Renal cortical epithelial cell (primary cell): ENCODE results near the gene EEA1. TPM values are rescaled to one million over a fixed set of nuclear protein-coding genes. Genes with fewer than 3 reads are reported as not detected.
"Not testable (repeated sequence)": the region's sequence is repeated elsewhere in the genome, so short reads cannot be mapped to it uniquely, and the experiment has no call there.

Source experiments
- DNase-seq: peaks from one replicate; pipeline ENCODE4 v3.0.0-alpha.2; 2011; ENCODE audit warnings: low read depth
- total RNA-seq: library from RNA; depleted of rRNA; stranded (reverse); fragments of >200 nt; gene quantifications from 2 replicates; pipeline ENCODE4 v1.2.3, GENCODE V29; 2014

Gene EEA1
- total RNA-seq, result 13.9 and 43.4 TPM in 2 replicates

DNA sequence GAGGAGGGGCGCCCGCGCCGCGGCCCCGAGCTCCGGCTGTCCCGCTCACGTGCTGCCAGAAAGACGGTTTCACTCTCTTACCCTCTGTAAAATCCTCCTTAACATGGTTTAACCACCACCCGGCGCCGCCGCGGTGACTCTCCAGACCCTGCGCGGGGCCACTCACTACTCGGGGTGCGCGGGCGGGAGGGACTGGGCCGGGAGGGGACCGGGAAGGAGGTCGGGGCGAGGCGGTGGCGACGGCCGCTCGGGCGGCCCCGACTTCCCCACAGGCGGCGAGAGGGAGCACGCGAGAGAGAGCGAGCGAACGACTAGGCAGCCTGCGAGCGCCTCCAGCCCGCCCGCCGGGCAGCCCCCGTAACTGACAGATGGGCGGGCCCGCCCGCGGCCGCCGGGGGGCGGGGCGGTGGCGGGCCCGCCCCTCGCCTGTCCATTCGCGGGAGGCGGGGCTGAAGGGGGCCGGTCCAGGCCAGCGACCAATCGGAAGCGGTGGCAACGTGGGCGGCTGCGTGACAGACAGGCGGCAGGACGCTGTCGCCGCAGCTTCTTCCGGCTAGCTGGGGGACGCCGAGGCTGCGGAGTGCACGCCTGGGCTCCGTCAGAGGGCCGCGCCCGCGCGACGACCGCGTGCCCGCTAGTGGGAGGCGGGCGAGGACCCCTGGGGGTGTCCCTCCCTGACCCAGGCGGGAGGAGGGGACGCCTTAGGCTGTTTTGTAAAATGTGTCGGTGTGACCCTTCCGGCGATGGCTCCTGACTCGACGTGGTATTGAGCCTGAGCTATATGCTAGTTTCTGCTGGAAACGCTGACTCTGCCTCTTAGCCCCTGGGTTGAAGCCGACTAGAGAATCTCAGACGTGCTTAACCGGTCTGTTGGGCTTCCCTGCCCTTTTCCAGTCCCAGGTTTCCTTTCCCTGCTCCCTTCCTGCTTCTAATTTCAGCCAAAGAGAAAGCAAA, at the start of gene EEA1:
Gene EEA1 (minus strand): TSS at position 334 of the 954 bp plus-strand sequence. CDS start 229 bp downstream, at position 105.
- peak; percentile 85 for DNase-seq

DNA sequence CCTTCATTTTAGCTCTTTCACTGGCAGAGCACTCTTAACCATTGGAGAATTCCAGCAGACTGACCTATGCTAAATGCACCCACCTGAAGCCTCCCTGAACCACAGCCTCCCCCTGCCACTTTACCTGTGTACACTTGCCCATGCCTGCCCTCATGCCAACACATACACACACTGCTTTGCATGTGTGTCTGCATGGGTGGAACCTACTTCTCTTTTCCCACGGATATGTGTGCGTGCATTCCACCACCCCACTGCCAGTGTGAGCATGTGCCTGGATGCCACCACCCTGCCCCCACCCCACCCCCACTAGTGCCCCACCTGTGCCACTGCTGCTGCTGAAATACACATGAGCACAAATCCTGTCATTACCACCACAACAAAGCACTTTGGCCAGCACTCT, 49.5 kb upstream of the EEA1 start:
- DNase-seq, result no peak

DNA sequence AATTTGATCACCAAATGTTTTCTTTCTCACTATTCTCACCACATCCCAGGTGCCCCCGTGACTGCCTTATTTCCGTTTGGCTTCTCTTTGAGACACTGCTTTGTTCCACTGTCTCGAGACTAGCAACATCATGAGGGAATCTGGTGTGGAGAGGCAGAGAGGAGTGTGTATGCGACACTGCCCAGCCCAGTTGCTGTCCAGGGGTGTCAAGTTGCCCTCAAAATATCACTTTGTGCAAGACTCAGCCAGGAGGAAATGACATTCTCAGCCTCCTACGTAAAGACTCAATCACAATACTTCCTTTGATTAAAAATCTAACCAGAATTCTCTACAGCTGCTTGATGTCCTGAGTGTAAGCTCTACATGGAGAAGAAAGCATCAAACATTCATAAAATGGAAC, 48.2 kb upstream of the EEA1 start:
- no peak for DNase-seq

DNA sequence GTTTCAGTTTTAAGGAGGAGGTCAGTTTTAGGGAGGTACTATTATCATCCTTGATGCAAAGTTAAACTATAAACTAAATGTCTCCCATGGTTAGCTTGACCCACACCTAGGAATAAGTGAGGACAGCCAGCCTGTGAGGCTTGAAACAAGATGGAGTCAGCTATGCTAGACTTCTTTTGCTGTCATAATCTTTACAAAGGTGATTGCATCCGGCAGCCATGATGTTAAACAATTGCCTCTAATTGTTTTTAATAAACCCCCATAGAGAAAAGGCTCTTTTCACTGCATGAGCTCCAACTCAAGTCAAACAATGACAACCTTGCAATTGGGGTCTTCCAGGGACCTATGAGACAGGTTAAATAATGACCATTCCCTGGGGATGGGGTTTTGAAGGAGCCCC, 45.7 kb upstream of the EEA1 start:
- no peak for DNase-seq

DNA sequence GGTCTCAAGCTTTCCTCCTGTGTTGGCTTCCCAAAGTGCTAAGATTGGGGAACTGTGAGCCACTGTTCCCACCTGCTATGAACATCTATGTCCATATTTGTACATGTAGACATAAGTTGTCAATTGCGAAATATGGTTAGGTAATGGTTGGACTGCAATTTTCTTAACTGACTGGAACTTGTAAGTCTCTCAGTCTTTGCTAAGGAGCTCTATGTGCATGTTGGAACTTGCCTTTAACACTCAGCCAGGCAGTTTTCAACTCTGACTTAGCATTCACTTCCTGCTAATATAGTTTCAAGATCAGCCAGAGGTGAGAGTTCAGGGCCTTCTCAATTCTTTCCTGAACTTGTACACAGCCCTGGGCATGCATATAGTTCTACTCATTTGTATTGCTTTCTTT, 44.5 kb upstream of the EEA1 start:
- DNase-seq, result peak; percentile 98

DNA sequence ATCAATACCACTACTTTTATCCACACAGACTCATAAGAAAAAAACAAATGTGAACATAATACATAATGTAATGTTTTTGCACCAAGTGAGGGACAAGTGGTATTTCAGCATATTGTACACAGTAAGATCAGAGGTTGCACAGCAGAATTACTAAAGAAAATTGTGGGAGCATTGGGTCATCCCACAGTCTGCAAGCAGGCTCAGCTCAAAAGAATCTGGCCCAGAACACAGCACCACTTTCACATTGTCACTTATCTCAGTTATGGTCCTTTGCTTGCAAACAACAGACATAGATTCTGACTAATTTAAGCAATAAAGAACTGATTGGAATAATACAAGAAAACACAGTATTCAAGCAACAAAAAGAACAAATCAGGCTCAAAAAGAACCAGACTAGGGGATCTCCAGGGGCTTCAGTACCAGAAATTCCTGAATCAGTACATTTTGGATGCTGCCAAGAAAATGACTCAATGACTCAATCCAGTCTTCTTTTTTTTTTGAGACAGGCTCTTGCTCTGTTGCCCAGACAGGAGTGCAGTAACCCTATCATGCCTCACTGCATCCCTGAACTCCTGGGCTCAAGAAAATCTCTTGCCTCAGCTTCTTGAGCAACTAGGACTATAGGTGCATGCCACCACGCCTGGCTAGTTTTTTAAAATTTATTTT, 42.9 kb upstream of the EEA1 start:
- DNase-seq, result peak; percentile 99

DNA sequence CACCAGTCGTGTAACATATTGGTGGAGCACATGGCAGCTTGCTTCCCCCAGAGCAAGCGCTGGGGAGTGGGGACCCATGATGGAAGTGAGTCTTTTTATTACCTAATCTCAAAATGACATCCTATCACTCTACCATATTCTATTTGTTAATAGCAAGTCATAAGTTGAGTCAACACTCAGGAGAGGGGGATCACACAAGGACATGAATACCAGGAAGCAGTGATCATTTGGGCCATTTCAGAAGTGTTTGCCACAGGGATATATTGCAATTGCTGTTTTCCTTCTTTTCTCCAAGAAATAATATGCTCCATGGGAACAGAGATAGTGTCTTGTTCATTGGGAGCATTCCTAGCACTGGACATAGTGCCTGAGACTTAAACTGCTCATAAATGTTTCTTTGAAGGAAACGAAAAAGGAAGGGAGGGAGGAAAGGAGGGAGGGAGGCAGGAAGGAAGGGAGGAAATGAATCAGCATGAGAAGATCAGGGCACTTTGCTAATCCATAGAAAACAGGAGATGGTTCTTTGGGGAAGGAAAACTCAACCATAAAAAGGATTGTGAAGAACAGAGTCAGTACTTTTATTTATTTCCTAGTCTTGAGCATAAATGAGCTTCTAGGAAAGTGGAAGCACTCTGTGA, 39.2 kb upstream of the EEA1 start:
- DNase-seq, result peak; percentile 25

DNA sequence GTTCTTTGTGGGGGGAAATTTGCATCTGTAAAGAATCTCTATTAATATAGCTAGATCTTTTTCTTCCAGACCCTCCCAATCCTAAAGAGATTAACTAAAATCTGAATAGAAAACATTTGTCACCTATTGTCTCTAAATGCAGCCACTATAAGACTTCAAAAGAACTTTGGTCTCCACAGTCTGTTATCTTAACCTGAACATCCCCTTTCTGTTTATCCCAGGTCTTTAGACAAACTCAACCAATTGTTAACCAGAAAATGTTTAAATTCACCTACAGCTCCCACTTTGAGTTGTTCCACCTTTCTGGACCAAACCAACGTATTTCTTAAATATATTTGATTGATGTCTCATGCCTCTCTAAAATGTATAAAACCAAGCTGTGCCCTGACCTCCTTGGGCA, 35.3 kb upstream of the EEA1 start:
- DNase-seq, result not testable (repeated sequence)

DNA sequence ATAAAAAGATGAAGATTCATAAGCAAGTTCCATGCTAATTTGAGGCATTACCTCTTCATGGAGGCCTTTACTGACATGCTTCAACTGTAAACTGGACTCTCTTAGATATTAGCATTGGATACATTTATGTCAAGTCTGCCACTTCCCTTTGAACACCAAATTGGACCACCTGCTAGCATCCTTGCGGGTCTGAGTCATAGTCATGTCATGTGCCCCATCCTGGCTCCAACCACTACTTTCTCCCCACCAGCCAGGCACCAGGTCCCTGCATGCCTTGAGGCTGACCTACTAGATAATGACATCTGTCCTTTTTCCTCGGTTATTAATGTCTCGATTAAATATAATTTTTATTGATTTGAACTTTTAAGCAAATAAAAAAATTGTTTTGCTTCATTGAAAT, 32.9 kb upstream of the EEA1 start:
- DNase-seq, result no peak

DNA sequence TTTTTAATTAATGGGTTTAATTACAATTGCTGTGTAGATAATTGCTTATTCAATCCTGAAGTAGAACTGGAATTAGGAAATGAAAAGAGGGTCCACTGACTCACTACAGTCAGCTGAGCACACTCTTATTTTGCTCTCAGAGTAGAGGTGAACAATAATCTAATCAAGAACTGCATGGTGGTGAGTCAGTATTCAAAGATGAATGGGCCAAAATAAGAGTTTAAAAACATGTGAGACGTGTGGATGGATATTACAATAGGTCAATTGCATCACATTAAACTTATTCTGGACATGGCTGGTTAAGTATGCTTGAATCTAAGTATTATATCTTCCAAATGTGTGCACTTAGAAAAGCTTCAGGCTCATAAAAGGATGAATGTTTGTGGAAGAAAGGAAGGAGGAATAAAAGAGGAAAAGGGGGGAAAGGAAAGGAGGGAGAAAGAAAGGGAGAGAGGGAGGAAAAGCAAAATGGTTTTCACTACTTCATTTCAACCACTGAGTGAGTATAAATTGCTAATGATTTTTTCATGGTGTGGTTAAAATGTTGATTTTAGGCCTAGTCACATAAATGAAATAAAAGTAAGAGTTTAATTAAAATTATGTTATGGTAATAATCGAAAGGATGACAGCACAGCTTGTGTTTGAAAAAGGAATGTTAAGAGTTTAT, 27.0 kb upstream of the EEA1 start:
- DNase-seq, result peak; percentile 96

DNA sequence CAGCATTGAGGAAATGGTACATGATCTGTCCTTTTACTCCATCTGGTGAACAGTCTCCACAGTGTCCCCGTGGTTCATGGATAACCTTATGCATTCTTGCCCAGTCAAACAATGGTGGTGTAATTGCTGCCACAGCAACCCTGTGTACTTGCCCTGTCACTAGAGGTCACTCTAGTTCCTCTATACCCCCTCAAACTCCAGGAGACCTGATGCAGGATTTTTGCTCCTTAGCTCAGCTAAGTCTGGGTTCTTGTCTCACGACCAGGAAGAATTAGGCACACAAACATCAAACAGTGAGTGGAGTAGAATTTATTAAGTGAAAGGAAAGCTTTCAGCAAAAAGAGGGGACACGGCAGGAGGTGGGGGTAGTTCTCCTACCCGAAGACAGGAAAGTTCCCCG, 24.7 kb upstream of the EEA1 start:
- no peak for DNase-seq

DNA sequence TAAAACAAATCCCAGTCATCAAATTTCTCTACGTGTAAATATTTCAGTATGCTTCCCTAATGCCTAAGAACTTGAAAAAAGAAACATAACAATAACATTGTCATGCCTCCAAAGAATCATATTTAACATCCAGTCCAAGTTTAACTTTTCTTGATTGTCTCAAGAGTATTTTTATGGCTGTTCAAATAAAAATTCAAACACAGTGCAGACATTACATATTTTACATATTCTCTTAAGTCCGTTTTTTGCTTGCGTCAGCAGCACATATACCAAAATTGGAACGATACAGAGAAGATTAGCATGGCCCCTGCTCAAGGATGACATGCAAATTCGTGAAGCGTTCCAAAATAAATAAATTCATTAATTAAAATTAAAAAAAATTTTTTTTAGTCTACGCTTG, 23.3 kb upstream of the EEA1 start:
- DNase-seq, result no peak

DNA sequence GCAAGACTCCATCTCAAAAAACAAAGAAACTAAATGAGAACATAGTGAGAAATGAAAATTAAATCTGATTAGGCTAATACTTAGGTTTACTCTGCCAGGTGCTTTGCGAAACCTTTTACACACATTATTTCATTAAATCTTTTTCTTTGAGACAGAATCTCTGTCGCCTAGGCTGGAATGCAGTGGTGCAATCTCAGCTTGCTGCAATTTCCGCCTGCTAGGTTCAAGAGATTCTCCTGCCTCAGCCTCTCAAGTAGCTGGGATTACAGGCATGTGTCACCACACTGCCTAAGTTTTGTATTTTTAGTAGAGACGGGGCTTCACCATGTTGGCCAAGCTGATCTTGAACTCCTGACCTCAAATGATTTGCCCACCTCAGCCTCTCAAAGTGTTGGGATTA, 21.9 kb upstream of the EEA1 start:
- DNase-seq, result peak; percentile 13

DNA sequence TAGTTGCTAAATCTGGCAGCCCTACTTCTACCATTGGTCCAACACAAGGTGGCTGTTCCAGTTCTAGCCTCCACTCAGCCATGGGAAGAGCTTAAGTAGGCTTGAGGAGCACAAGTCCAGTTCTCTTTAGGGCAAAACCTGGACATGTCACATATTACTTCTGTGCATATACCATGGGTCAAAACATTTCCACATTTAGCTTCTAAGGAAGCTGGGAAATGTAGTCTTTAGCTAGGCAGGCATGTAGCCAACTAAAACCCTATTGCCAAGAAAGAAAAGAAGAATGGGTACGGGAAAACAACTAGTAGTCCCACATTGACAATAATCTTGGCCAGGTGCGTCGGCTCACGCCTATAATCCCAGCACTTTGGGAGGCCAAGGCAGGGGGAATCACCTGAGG, 20.9 kb upstream of the EEA1 start:
- no peak for DNase-seq

DNA sequence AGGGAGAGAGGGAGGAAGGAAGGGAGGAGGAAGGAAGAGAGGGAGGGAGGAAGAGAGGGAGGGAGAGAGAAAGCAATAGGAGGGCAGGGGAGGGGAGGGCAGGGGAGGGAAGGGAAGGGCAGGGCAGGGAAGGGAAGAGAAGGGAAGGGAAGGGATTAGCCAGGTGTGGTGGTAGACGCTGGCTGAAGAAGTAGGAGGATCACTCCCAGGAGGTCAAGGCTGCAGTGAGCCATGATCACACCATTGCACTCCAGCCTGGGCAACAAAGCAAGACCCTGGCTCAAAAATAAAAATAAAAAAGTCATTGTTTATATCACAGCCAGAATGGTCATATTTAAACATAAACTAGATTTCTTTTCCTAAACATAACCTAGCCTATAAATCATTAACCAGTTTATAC, 20.4 kb upstream of the EEA1 start:
- DNase-seq, result no peak

DNA sequence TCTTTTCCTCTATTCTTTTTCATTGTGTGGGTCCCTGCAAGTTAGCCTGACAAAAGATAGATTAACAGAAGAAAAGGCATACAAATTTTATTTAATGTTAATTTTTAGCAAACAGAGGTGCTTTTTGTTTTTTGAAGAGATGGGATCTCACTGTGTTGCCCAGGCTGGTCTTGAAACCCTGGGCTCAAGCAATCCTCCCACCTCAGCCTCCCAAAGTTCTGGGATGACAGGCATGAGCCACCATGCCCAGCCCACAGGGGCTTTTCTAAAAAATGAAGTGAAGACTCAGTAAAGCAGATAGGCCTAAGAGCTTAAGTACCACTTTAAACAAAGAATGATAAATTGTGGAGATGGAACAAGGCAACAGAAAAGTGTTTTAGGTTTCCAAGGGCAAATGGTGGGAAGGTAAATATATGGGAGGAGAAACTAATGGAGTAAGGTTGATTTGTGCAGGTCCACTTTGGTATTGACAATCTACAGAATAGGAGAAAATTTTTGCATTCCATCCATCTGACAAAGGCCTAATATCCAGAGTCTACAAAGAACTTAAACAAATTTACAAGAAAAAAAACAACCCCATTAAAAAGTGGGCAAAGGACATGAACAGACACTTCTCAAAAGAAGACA, 18.6 kb upstream of the EEA1 start:
- no peak for DNase-seq

DNA sequence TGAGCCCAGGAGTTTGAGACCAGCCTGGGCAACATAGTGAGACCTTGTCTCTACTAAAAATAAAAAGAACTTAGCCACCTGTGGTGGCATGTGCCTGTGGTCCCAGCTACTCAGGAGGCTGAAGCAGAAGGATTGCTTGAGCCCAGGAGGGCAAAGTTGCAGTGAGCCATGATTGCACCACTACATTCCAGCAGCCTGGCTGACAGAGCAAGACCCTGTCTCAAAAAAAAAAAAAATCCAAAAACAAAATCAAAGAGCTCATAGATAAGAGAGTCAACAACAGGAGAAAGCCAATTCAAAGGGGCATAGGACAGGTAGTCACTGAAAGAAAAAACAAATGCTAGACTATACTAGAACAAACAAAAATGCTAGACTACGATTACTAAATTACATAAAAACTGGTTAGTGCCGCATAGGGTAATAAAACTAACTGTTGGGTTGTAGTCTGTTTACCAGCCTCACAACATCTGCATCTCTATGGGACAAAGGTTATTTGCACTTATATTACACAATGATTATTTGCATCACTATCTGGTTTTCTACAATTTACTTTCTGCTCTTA, 16.6 kb upstream of the EEA1 start:
- no peak for DNase-seq

DNA sequence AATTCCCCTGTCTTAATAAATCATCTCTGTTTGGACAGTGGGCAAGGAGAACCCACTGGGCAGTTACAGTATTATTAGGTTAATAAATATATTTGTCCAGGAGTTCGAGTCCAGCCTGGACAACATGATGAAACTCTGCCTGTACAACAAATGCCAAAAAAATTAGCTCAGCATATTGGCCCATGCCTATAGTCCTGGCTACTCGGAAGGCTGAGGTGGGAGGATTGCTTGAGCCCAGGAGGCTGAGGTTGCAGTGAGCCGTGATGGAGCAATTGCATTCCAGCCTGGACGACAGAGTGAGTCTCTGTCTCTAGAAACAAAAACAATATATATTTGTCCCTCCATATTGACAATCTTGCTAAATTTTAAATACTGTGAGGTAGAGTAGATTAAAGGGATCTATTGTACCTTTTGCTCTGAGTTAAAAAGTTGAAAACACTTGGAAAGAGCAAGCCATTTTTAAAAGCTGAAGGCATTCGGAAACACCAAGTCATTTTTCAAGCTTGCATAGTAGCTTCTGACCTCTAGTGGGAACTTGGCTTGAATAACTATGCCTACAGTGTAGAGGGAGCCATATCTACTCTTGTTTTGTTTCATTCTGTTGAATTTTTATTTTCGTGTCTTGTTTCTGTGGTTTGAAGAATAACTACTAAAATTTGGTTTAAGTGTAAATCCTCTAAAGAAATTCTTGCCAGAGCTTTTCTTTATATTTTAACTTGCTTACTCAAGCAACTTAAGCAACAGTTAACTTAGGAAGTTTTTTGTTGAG, 14.6 kb upstream of the EEA1 start:
- peak; percentile 50 for DNase-seq

DNA sequence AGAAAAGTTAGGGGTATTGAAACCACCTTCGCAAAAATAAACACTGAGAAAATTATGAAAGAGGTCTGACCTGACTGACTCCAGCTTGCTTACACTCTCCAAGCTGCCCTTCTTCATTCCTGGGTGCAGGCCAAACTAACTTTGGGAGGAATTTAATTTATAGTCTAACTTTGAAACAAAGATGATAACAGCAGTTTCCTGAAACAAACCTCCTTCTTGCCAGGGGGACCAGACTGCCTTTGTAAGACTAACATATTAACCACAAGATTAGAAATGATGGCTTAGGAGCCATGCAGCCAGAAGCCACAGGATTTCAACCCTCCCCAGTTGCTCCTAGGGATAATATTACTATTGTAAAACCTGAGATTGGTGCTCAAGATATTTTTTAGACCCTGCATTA, 13.8 kb upstream of the EEA1 start:
- DNase-seq, result peak; percentile 61

DNA sequence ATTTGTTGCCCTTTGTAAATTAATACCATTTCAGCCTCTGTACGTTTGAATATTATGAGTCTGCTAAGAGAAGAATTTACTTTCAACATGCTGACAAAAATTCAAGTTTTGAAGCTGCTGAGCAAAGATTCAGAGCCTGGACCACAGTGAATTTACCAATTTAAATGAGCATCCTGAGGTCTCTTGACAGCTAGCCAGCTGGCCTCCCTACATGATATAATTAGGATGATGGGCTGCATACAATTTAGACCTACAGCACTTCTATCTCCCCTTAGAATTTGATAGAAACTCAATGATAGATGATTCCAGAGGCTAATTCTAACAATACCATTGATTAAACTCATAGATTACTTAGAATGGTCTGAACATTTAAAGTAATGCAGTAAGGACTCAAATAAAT, 10.0 kb upstream of the EEA1 start:
- DNase-seq, result no peak

DNA sequence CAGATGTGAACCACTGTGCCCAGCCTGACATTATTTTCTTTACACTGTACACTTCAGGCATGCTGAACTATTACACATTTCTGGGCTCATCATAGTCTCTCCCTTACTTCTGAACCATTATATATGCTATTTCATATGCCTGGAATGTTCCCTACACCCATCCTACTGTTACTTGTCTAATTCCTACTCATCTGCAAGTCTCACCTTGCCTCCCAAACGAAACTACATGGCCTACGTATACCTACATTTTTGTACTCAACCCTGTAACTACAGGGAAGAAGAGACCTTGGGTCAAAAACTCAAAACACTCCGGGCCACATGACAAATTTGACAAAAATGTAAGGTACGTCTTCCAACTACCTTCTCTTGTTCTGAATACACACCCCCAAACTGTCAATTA, 9.5 kb upstream of the EEA1 start:
- no peak for DNase-seq
